RWPE1 (cell line): ENCODE data around the gene HERPUD1.
A peak's percentile ranks its signal among the peaks of the same experiment; 100 is the strongest.

Experiments used
- CTCF ChIA-PET: fragments of 350-600 bp; sonication (Branson Sonifier 250); formaldehyde crosslinking; extraction: SDS; loops from one replicate; lab custom pipeline; 2021; lab: Yijun Ruan, JAX
- POLR2A ChIA-PET: fragments of 400-600 bp; formaldehyde crosslinking; extraction: SDS; loops from one replicate; lab custom pipeline; 2020; ENCODE audit warnings: antibody characterized with exemption; ENCODE audit not compliant: low non-redundant PET; lab: Yijun Ruan, JAX
- DNase-seq: peaks from one replicate; pipeline ENCODE4 v3.0.0; 2012; ENCODE audit warnings: low spot score
- H3K27ac ChIP-seq: fragments of 450-650 bp; 2 replicates; pipeline ENCODE4 v1.5.1; 2017
- TF ChIP-seq, protein P1 (sequence below): fragments of 450-650 bp; conservative IDR thresholded peaks from 2 replicates; pipeline ENCODE4 v1.5.1; 2017; ENCODE audit warnings: low read depth, mild to moderate bottlenecking

Gene HERPUD1

DNA sequence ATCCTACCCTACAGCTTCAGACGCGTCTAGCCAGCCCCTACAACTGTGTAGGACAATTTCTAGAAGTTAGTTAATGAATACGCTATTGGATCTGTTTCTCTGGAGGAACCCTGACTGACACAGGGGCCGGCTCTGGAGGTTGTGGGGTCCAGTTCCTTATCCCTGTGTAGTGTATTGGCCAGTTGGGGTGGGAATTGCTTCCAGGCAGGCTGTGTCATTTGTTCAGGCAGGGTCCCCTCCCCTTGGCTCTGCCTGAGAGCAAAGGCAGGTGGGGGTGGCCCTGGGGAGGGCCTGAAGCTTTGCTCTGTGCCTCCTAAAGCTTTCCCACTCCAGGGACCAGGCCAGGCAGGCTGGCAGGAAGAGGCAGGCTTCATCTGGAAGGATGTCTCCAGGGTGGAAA lies 18.1 kb downstream of the HERPUD1 start:
- no peak for DNase-seq
- H3K27ac ChIP-seq, result no peak overlapping the region
- POLR2A ChIA-PET, result no interaction called here
- CTCF ChIA-PET, result interaction anchor here (2.2 kb wide), 1 partner anchor 12 kb away, joined by 8 read pairs; the partner anchor contains the start of gene CETP
- TF ChIP-seq, protein P1, sequence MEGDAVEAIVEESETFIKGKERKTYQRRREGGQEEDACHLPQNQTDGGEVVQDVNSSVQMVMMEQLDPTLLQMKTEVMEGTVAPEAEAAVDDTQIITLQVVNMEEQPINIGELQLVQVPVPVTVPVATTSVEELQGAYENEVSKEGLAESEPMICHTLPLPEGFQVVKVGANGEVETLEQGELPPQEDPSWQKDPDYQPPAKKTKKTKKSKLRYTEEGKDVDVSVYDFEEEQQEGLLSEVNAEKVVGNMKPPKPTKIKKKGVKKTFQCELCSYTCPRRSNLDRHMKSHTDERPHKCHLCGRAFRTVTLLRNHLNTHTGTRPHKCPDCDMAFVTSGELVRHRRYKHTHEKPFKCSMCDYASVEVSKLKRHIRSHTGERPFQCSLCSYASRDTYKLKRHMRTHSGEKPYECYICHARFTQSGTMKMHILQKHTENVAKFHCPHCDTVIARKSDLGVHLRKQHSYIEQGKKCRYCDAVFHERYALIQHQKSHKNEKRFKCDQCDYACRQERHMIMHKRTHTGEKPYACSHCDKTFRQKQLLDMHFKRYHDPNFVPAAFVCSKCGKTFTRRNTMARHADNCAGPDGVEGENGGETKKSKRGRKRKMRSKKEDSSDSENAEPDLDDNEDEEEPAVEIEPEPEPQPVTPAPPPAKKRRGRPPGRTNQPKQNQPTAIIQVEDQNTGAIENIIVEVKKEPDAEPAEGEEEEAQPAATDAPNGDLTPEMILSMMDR, result no peak

- POLR2A ChIA-PET, result no interaction called here
- no peak overlapping the region for H3K27ac ChIP-seq
Measured at GRCh38 chr16:56950455-56950854, 18.5 kb downstream of the HERPUD1 start.

DNA sequence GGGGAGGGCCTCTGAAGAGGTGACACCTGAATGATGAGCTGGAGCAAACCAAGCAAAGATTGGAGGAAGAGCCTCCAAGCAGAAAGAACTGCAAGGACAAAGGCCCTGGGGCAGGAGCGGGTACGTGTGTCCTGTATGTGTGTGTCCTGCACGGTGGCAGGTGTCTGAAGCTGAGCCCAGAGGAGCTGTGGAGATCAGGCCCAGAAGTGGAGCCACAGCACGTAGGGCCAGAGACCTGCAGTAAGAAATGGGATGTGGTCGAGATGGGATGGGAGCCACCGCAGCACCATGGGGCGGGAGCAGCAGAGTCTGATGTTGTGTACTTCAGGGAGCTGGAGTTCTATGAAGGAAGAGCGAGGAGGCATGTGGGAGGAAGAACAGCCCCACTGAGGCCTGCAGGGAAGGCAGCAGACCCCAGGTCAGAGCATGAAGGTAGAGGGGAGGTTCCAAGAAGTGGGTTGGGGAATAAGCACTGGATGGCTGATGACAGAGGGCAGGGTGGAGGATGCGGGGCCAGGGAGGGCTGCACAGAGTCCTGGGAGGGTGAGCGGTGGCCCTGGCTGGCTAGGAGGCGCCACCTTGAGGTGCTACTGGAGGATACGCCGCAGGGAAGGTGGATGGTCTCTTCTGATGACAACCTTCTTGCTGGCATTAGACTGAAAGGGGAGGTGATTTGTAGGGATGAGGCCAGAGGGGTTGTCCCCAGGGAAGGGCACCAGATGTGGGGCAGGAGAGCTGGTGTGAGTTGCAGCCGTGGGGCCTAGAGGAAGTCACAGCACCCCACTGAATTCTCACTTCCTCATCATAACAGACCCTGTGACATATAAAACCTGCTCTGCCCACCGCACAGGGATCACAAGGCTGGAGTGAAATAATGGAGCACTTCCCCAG lies 19.2 kb downstream of the HERPUD1 start:
- TF ChIP-seq, protein P1, result 0 out of 2 replicates have a peak, but pooled peaks have one; percentile 19
- ChIA-PET CTCF (interaction anchor here (0.5 to 2.2 kb wide), 4 partner anchors 11 to 168 kb away, joined by 3 to 8 read pairs (median 4); partner anchors contain the start of gene CETP), POLR2A (no interaction called here)
- DNase-seq, result no peak
- H3K27ac ChIP-seq, result no peak overlapping the region

More at GRCh38 chr16:56950455-56950854, 18.5 kb downstream of the HERPUD1 start:
- CTCF ChIA-PET, result interaction anchor here (0.5 to 2.2 kb wide), 2 partner anchors 12 to 117 kb away, joined by 3 to 8 read pairs; partner anchors contain the start of gene CETP
- DNase-seq, result no peak
- TF ChIP-seq, protein P1, result no peak

DNA sequence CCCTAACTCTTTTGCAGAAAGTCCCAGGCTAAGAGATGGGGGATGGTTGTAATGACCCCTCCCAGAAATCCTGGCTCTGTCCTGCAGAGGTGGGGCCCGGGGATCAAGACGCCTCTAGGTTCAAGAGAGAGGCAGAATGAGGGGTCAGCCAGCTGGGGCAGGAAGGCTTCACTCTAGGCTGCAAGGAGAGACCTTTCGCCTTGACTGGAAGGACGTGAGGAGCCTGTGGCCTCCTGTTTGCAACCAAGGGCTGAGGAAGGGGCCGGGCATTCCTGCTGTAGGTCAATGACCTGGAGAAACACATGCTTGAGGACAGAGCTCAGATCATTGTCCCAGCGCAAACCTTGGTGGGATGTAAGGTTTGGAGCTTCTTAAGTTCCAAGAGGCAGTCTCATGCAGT lies 21.1 kb downstream of the HERPUD1 start:
- DNase-seq, result no peak
- ChIA-PET CTCF (no interaction called here), POLR2A (no interaction called here)
- no peak overlapping the region for H3K27ac ChIP-seq
- TF ChIP-seq, protein P1, result no peak

DNA sequence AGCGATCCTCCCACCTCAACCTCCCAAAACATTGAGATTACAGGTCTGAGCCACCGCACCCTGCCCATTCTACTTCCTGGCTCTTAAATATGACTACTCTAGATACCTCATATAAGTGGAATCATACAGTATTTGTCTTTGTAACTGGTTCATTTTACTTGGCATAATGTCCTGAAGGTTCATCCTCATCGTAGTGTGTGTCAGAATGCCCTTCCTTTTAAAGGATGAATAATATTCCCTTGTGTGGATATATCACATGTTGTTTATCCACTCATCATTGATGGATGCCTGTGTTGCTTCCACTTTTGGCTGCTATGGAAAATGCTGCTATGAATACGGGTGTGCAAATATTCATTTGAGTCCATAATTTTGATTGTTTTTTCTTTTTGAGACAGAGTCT lies 24.1 kb downstream of the HERPUD1 start:
- TF ChIP-seq, protein P1, result no peak
- ChIA-PET CTCF (interaction anchor here (0.6 kb wide), 1 partner anchor 169 kb away, joined by 3 read pairs; no protein-coding TSS in a partner anchor), POLR2A (no interaction called here)
- DNase-seq, result no peak
- no peak overlapping the region for H3K27ac ChIP-seq

GRCh38 chr16:56956756-56957155 lies 24.8 kb downstream of the HERPUD1 start:
- TF ChIP-seq, protein P1, result no peak
- no peak for DNase-seq
- no peak overlapping the region for H3K27ac ChIP-seq
- POLR2A ChIA-PET, result no interaction called here
- CTCF ChIA-PET, result interaction anchor here (0.6 kb wide), 1 partner anchor 170 kb away, joined by 3 read pairs; no protein-coding TSS in a partner anchor
